ENCODE data around the gene TMSB4X.

The TMSB4X gene

DNA sequence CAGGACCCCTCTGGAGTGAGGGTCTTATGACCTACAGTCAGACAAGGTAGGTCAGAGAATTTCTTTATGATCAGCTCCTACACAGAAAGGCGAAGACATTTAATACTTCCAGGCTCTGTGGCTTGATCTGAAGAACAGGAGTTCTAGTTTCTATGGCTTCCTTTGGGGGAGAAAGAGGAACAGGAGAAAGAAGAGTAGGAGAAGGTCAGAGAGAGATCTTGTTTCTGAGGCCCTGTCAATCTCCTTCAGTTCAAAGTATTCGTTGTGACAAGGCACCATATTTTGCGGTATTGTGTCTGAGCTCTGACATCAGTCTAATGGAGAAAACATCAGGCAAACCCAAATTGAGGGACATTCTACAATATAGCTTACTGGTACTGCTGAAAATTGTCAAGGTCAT lies 16.7 kb downstream of the TMSB4X start:
- no peak overlapping the region for H3K9ac ChIP-seq (ENCODE audit: low read depth, low read length)
- peaks cover 5% of the 10 kb centered on the region for H3K4me1 ChIP-seq (ENCODE audit: control insufficient read depth, insufficient read depth, low read length)
- no peaks in the 10 kb centered on the region for H3K27me3 ChIP-seq (ENCODE audit: control insufficient read depth, insufficient read depth, low read length)
- H3K36me3 ChIP-seq (ENCODE audit: control insufficient read depth, insufficient read depth, low read length), result no peaks in the 10 kb centered on the region
- no peaks in the 10 kb centered on the region for H3K9me3 ChIP-seq (ENCODE audit: control insufficient read depth, insufficient read depth, low read length)
- no peak overlapping the region for H3K4me3 ChIP-seq (ENCODE audit: low read depth, low read length)

DNA sequence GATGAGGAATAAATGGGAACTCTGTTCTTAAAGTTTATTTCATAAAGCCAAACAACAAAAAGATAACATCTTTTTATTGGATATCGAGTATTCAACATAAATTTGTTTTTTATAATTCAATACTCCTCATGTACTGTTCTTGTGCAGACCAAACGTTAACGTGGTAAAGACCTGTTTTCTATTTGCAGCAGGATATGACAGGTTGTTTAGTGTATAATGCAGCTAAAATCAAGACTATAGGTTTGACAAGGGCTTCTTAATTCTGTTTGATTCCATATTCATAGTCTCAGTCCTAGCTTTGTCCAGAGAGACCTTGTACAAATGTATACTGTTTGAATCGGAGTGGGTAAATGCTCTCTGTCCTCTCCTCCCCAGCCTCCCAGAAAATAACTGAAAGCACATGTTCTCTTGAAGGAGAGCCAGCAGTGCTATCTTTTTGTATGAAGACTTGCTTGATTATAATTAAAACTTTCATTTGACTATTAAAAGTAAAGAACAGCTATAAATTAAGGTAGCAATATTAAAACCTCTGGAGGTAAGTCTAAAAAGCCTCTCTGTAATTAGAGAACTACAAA lies 17.7 kb downstream of the TMSB4X start:
- Histone ChIP-seq H3K27me3 (ENCODE audit: control insufficient read depth, insufficient read depth, low read length) (no peaks in the 10 kb centered on the region), H3K4me1 (ENCODE audit: control insufficient read depth, insufficient read depth, low read length) (peaks cover 5% of the 10 kb centered on the region), H3K9me3 (ENCODE audit: control insufficient read depth, insufficient read depth, low read length) (no peaks in the 10 kb centered on the region), H3K36me3 (ENCODE audit: control insufficient read depth, insufficient read depth, low read length) (no peaks in the 10 kb centered on the region), H3K4me3 (ENCODE audit: low read depth, low read length) (no peak overlapping the region), H3K9ac (ENCODE audit: low read depth, low read length) (no peak overlapping the region)

DNA sequence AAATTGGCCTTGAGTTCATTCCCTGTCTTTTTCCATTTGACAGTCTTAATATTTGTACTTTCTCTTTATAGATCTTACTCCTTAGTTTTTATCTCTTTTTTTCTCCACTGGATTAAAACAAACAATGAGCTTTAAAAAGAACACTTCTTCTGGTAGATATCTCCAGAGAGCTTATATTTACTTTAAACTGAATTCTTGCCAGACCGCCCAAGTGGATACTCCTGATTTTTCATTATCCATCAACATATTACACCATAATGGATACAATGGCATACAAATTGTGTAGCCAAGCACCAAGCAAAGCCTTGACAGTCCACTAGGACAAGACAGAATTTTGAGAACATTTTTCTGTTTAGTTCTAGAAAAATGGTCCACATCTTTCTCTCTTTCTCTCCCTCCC lies 18.9 kb downstream of the TMSB4X start:
- H3K27me3 ChIP-seq (ENCODE audit: control insufficient read depth, insufficient read depth, low read length), result no peaks in the 10 kb centered on the region
- no peak overlapping the region for H3K4me3 ChIP-seq (ENCODE audit: low read depth, low read length)
- no peaks in the 10 kb centered on the region for H3K36me3 ChIP-seq (ENCODE audit: control insufficient read depth, insufficient read depth, low read length)
- no peak overlapping the region for H3K9ac ChIP-seq (ENCODE audit: low read depth, low read length)
- H3K9me3 ChIP-seq (ENCODE audit: control insufficient read depth, insufficient read depth, low read length), result no peaks in the 10 kb centered on the region
- H3K4me1 ChIP-seq (ENCODE audit: control insufficient read depth, insufficient read depth, low read length), result peaks cover 5% of the 10 kb centered on the region

DNA sequence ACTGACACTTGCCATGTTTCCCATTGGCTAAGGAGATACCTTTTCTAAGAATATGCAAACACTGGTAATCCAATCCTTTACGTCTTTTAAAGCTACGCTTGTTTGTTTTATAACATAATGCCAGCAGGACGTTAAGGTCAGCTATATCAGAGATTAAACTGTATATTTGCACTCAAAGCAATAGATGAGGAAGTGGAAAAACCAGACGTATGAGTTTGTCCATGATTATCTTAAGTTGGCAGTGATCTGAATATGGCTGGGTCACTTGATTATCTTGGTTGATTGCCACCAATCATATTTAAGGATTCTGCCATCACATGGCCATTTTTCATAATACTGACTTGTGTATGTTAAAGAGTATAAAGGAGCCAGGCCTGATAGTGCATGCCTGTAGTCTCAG lies 19.4 kb downstream of the TMSB4X start:
- Histone ChIP-seq H3K36me3 (ENCODE audit: control insufficient read depth, insufficient read depth, low read length) (no peaks in the 10 kb centered on the region), H3K9me3 (ENCODE audit: control insufficient read depth, insufficient read depth, low read length) (no peaks in the 10 kb centered on the region), H3K4me3 (ENCODE audit: low read depth, low read length) (no peak overlapping the region), H3K4me1 (ENCODE audit: control insufficient read depth, insufficient read depth, low read length) (peaks cover 8% of the 10 kb centered on the region), H3K9ac (ENCODE audit: low read depth, low read length) (no peak overlapping the region), H3K27me3 (ENCODE audit: control insufficient read depth, insufficient read depth, low read length) (no peaks in the 10 kb centered on the region)

DNA sequence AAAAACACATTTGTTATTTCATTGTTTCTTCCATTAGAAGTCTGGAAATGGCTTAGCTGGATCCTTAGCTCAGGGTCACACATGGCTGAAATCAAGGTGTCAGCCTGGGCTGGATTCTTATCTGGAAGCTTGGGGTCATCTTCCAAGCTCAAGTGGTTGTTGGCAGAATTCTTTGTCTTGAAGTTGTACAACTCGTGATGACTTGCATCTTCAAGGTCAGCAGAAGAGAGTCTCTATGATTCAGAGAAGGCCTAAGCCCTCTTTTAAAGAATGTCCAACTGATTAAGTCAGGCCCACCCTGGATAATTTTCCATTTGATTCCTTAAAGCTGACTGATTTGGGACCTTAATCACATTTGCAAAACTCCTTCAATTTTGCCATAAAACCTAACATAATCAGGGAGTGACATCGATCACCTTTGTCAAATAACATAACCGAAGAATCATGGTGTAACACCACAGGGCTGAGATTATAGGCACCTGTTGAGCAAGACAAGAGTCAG lies 22.1 kb downstream of the TMSB4X start:
- no peaks in the 10 kb centered on the region for H3K36me3 ChIP-seq (ENCODE audit: control insufficient read depth, insufficient read depth, low read length)
- H3K9ac ChIP-seq (ENCODE audit: low read depth, low read length), result no peak overlapping the region
- no peaks in the 10 kb centered on the region for H3K9me3 ChIP-seq (ENCODE audit: control insufficient read depth, insufficient read depth, low read length)
- H3K4me1 ChIP-seq (ENCODE audit: control insufficient read depth, insufficient read depth, low read length), result peaks cover 16% of the 10 kb centered on the region
- H3K4me3 ChIP-seq (ENCODE audit: low read depth, low read length), result no peak overlapping the region
- no peaks in the 10 kb centered on the region for H3K27me3 ChIP-seq (ENCODE audit: control insufficient read depth, insufficient read depth, low read length)

DNA sequence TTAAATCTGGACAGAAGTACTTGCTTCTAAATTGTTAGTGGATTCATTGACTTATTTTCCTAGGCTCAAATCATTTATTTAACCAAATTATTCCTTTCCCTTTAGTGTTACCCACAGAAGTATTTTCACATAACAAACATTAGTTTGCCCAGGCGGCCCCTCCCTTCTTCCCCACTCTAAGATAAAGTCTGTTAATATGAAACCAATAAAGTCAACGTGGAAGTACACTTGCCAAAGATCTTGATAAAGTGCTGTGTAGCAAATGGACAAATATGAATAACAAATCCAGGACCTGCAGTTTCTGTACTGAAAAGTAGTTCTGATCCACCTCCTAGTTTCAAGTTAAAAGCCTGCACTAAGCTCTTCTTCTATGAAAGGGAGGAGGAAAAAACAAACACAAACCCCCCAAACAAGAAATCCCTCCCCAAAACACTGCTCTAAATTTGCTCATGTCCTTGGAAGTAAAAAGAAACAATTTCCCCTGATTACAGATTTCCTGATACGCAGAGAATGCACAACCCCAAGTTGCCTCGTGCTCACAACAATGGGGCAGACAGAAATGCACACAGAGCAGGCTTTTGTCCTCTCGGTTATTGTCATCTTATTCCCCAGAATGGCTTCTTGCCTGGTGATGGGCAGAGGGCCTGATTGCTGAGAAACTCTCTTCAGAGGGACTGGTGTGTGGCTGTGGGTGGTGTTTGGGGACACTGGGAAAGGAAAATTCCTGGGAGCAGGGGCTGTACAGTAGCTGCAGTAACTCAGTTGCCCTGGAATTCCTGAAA lies 23.2 kb downstream of the TMSB4X start:
- Histone ChIP-seq H3K4me3 (ENCODE audit: low read depth, low read length) (no peak overlapping the region), H3K9ac (ENCODE audit: low read depth, low read length) (no peak overlapping the region), H3K4me1 (ENCODE audit: control insufficient read depth, insufficient read depth, low read length) (peaks cover 16% of the 10 kb centered on the region), H3K27me3 (ENCODE audit: control insufficient read depth, insufficient read depth, low read length) (no peaks in the 10 kb centered on the region), H3K9me3 (ENCODE audit: control insufficient read depth, insufficient read depth, low read length) (no peaks in the 10 kb centered on the region), H3K36me3 (ENCODE audit: control insufficient read depth, insufficient read depth, low read length) (no peaks in the 10 kb centered on the region)

DNA sequence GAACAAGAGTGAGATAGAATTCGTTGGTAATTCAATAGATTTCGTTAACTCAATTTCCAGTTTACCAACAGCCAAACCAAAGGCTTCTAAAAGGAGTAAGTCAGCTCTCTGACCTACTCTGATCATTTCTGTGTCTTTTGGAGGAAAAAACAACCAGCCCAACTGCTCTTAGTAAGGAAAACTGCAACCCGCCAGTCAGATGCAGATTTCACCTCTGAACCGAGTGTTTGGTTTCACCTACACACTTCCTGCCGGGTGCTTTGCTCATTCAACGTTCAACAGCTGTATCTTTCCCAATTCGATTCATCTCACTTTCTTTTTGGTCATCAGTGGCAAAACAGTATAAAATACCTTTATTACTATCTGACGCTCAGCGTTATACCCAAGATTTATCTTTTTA lies 24.5 kb downstream of the TMSB4X start:
- Histone ChIP-seq H3K4me3 (ENCODE audit: low read depth, low read length) (no peak overlapping the region), H3K27me3 (ENCODE audit: control insufficient read depth, insufficient read depth, low read length) (no peaks in the 10 kb centered on the region), H3K9ac (ENCODE audit: low read depth, low read length) (no peak overlapping the region), H3K9me3 (ENCODE audit: control insufficient read depth, insufficient read depth, low read length) (no peaks in the 10 kb centered on the region), H3K4me1 (ENCODE audit: control insufficient read depth, insufficient read depth, low read length) (peaks cover 16% of the 10 kb centered on the region), H3K36me3 (ENCODE audit: control insufficient read depth, insufficient read depth, low read length) (no peaks in the 10 kb centered on the region)

DNA sequence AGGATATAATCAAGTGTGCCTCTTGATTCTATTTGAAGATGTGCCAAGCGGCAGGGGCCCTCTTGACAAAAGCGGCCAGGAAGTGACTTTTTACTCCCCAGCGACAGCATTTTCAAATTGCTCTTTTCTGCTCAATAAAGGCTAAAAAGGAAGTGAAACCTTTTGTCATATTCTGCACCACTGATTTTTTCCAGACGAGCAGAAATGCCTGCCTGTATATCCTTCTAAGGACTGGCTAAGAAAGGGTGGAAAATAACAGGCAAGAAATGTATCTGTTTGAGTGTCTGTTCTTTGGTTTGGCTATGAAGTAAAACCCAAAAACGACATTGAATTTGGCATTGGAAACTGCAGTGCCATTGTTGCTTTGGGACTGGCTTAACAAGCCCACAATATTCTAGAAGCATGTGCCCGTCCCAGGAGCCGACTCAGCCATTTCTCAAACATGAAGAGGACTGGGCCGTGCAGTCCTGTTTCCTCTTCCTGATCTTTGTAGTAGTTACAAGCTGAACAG lies 25.4 kb downstream of the TMSB4X start:
- Histone ChIP-seq H3K4me1 (ENCODE audit: control insufficient read depth, insufficient read depth, low read length) (peaks cover 16% of the 10 kb centered on the region), H3K4me3 (ENCODE audit: low read depth, low read length) (no peak overlapping the region), H3K27me3 (ENCODE audit: control insufficient read depth, insufficient read depth, low read length) (no peaks in the 10 kb centered on the region), H3K9me3 (ENCODE audit: control insufficient read depth, insufficient read depth, low read length) (no peaks in the 10 kb centered on the region), H3K9ac (ENCODE audit: low read depth, low read length) (no peak overlapping the region), H3K36me3 (ENCODE audit: control insufficient read depth, insufficient read depth, low read length) (no peaks in the 10 kb centered on the region)

DNA sequence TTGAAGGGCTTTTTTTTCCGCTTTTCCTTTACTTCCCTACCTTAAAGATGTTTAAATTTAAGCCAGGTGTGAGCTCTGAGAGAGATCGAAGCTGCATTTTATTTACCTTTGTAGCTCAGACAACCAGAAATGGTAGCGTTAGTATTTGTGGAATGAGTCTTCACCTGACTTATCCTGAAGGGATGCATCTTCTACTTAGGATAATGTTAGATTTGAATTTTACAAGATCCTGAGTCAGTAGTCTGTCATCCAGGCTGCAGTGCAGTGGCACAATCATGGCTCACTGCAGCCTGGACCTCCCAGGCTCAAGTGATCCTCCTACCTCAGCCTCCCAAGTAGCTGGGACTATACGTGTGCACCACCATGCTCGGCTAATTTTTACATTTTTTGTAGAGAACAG lies 26.2 kb downstream of the TMSB4X start:
- H3K4me3 ChIP-seq (ENCODE audit: low read depth, low read length), result no peak overlapping the region
- no peak overlapping the region for H3K9ac ChIP-seq (ENCODE audit: low read depth, low read length)
- no peaks in the 10 kb centered on the region for H3K36me3 ChIP-seq (ENCODE audit: control insufficient read depth, insufficient read depth, low read length)
- no peaks in the 10 kb centered on the region for H3K27me3 ChIP-seq (ENCODE audit: control insufficient read depth, insufficient read depth, low read length)
- no peaks in the 10 kb centered on the region for H3K9me3 ChIP-seq (ENCODE audit: control insufficient read depth, insufficient read depth, low read length)
- peaks cover 16% of the 10 kb centered on the region for H3K4me1 ChIP-seq (ENCODE audit: control insufficient read depth, insufficient read depth, low read length)

DNA sequence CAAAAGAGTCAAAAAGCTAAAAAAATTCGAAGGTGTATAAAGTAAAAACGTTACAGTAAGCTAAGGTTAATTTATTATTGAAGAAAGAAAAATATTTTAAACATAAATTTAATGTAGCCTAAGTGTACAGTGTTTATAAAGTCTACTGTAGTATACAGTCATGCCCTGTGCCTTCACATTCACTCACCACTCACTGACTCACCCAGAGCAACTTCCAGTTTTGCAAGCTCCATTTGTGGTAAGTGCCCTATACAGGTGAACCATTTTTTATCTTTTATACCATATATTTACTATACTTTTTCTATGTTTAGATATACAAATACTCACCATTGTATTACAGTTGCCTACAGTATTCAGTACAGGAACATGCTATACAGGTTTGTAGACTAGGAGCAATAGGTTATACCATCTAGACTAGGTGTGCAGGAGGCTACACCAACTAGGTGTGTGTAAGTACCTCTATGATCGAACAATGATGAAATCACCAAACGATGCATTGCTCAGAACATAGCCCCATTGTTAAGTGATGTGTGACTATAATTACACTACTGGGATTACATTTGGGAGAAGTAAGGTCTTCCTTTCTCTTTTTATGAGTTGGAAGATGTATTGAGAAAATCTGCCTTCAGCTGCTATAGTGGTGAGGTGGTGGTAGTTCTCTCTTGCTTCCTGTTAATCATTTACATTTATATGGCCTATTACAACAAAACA lies 27.2 kb downstream of the TMSB4X start:
- Histone ChIP-seq H3K4me1 (ENCODE audit: control insufficient read depth, insufficient read depth, low read length) (peaks cover 16% of the 10 kb centered on the region), H3K36me3 (ENCODE audit: control insufficient read depth, insufficient read depth, low read length) (no peaks in the 10 kb centered on the region), H3K9ac (ENCODE audit: low read depth, low read length) (no peak overlapping the region), H3K9me3 (ENCODE audit: control insufficient read depth, insufficient read depth, low read length) (no peaks in the 10 kb centered on the region), H3K4me3 (ENCODE audit: low read depth, low read length) (no peak overlapping the region), H3K27me3 (ENCODE audit: control insufficient read depth, insufficient read depth, low read length) (no peaks in the 10 kb centered on the region)

DNA sequence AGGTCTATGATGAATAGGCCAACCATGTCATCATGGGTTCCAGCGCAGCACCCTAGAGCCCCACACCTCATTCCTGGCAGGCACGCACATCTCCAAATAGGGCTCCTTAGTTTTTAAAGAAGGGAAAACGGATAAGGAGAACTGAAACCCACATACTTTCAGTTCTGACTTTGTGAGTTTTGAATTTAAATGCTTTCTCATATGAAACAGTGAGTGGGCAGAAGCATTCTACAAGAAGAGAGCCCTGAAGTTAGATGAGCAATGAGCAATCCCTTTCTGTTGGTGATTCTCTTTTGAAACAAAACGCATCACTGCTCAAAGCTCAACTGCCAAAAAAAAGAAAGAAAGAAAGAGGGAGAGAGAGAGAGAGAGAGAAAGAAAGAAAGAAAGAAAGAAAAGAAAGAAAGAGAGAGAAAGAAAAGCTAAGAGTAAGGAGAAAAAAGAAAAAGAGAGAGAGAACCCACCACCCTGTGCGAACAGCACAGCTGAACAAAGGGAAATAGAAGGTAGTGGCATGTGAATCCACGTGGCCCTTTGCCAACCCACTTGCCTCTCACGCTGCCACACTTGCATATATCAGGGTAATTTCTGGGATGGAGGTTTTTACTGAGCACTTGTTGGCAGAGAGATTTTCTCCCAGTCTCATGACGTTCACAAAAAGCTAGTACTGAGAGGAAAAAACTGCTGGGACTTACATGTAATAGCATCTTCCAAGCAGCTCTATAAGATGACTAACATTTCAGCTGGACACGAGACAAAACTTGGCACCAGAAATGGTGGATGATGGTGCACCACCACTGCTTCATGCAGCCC lies 31.0 kb downstream of the TMSB4X start:
- Histone ChIP-seq H3K9ac (ENCODE audit: low read depth, low read length) (no peak overlapping the region), H3K4me1 (ENCODE audit: control insufficient read depth, insufficient read depth, low read length) (peaks cover 6% of the 10 kb centered on the region)

More for the DNA sequence above, 31.0 kb downstream of the TMSB4X start:
- no peaks in the 10 kb centered on the region for H3K9me3 ChIP-seq (ENCODE audit: control insufficient read depth, insufficient read depth, low read length)
- H3K27me3 ChIP-seq (ENCODE audit: control insufficient read depth, insufficient read depth, low read length), result no peaks in the 10 kb centered on the region
- no peak overlapping the region for H3K4me3 ChIP-seq (ENCODE audit: low read depth, low read length)
- H3K36me3 ChIP-seq (ENCODE audit: control insufficient read depth, insufficient read depth, low read length), result no peaks in the 10 kb centered on the region
